ENCODE measurements around the gene TTLL1.
A peak's percentile ranks its signal among the peaks of the same experiment; 100 is the strongest.
"Not testable (repeated sequence)": the region's sequence is repeated elsewhere in the genome, so short reads cannot be mapped to it uniquely, and the experiment has no call there.

Gene TTLL1

DNA sequence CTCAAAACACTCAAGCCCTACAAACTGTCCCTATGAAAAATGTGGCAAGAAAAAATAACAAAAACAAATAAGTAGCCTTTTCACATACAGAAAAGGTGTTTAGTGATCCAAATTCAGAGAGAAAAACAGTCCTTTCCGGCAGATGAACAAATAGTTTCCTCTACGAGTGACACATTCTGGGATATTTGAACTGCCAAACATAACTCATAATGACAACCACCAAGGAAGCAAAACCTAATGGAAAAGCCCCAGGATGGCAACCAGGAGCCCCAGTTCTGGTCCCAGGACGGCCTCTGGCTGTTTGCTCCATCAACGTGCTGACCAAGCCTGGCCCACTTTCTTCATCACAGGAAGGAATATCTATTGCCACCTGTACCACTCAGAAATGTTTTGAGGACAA, 80.3 kb downstream of the TTLL1 start:
- DNase-seq = no peak

DNA sequence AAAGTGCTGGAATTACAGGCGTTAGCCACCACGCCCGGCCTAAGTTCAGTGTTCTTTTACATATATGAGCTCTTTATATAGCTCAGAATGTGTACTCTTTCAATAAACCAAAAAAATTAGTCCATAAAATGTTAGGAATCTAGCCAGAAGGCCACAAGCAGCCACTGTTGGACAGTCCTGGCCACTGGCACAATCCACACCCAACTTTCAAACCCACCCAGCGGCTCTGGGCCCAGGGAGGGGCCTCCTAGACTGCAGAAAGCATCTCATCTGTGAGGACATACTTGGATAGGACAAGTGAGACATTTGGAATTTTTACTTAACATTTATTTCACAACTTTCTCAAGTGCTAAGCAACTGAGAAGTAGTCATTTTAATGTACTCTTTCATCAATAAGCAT, 80.7 kb downstream of the TTLL1 start:
- no peak for DNase-seq

DNA sequence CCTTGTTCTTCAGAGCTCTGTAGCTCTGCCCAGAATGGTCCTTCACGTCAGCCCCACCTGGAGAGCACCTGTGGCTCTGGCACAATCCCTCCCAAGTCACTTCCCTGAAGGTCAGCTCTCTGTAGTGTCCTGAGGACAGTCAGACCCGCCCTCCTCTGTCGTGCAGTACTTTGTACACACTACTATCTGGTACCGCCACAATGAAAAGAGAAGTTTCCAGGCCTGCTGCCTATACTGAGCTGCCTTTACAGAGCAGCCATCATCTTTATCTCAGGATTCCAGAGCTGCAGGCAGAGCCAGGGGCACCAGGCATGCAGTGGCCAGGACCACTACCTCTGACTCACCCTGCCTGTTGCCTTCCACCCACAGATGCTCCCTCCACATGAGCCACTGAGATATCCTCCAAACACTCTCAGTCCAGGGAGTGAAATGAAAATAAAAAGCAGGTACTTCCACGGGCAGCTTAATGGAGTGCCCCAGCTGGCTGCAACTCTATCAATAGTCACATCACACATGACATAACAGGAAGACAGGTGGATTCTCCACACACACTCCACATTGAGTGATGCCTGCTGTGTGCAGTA, 81.6 kb downstream of the TTLL1 start:
- DNase-seq = no peak

DNA sequence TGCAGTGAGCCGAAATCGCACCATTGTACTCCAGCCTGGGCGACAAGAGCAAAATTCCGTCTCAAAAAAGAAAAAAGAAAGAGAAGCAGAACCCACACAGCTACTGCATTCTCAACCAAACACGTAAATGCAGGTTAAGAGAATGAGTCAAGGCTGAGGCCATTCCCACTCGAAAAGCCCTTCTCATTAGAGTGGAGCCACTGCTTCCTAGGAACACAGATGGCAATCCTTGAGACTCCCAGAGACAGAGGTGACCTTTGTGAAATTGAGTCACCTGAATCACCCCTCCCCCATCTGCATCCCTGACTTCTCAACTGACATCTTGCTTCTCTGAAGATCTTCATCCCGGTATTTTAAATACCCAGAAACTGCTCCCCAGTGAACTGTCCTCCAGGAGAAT, 82.4 kb downstream of the TTLL1 start:
- DNase-seq = no peak

DNA sequence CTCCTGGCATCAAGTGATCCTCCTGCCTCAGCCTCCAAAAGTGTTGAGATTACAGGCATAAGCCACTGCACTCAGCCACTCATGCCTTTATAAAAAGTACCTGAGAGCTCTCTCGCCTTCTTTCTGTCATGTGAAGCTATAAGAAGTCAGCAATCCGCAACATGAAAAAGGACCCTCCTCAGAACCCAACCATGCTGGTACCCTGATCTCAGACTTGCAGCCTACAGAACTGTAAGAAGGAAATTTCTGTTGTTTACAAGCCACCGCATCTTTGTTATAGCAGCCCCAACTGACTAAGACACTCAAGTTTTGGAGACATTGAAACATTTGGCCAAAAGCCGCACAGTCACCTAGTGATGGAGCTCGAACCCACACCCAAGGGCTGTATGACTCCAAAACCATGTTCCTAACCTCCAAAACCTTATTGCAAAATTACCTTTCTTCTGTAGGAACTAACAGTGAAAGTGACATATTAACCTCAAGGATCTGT, 83.1 kb downstream of the TTLL1 start:
- DNase-seq = no peak

DNA sequence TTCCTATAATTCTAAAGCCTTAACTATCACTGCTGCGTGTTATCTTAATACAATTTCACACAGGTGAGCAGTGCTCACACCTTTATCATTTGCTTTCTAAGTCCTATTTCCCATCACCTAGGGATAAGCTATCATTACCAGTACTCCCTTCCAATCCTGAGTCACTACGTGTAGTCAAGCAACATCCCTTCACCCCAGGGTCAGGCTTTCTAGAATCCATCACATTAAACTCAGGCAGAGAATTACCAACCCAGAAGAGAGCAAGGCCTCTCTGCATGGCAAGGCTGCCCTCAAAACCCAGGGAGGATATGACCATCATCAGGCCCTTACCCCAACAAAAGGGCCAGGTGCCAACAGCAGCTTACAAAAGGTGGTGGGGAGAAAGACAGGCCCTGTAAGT, 84.1 kb downstream of the TTLL1 start:
- no peak for DNase-seq

DNA sequence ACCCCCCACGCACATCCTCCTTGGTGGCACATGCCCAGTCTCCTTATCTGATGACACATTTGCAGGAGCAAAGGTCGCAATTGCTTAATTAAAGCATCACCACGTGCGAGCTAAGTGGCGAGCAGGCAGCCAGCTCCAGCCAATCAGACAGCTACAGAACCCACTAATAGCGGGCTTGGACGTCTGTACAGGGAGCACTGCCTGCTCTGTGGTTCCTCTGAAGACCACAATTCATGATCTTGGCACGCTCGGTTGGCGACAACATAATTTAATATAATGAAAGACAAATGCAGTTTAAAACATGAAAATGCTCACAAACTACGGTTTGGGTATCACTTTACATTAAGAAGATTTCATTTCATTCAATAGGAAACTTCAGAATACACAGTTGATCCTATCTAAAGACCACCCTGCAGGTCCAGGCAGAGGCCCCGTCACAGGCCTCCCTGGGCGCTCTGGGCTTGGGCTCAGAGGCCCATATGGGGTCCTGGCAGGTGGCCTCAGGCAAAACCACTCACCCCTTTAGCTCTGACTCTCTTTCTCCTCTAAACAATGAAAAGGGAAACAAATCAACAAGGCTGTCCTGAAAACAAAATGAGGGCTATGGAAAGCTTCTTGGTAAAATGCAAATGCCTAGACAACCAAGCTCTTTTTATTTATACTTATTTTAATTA, 84.7 kb downstream of the TTLL1 start:
- DNase-seq = no peak

DNA sequence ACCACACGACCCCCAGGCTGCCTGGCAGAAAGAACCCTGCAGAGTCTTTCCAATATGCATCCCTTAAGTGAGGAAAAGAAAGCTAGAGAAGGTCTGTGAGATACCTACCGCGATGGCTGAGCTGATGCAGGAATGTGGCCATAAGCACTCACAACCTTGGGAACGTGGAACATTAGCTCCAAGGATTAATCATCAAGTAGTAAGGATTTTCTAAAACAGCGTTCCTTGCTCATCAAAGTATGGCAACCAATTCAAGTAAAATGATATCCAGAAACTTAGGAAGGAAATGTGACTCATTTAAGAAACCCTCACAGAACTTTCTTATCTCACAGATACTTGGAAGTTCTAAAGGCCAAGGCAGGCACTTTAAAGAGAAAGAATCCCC, 87.0 kb downstream of the TTLL1 start:
- no peak for DNase-seq

DNA sequence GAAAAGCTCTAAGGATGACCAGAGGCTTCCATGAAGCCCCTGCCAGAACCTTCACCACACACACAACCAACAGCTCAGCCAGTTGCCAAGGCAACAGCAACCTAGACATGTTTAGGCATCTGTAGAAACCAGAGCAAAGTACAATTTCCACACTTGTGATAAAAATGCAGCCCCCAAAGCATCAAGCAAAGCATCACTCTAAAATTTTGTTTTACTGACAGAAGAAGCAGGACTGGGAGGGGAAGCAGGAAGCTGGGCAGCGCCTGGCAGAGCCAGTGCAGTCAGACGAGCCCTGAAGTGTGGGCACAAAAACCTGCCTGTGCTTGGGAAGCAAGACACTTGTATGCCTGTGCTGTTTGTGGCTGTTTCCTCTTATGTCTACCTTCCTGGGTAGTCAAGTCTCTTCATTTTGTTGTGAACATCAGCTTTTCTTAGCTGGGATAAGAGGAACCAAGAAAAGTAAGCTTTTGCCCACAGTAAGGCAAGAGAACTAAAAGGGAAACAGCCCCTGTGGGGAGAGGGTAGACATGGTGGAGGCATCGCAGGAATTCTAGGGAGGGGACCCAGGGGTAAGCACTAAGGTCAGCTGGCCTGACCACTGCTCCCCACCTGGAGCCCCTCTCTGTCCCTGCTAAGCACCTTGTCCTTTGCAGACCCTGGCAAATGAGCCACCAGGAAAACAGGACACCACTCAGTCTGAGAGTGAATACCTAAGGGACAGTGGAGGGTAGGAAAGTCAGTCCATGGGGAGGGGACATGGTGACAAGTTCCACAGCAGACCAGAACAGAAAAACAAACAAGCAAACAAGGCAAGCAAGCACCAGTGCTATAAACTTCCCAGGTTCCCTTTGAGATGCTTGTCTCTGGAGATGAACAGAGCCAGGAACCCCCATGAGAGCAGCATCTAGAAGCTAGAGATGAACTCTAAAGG, 87.7 kb downstream of the TTLL1 start:
- DNase-seq = no peak

DNA sequence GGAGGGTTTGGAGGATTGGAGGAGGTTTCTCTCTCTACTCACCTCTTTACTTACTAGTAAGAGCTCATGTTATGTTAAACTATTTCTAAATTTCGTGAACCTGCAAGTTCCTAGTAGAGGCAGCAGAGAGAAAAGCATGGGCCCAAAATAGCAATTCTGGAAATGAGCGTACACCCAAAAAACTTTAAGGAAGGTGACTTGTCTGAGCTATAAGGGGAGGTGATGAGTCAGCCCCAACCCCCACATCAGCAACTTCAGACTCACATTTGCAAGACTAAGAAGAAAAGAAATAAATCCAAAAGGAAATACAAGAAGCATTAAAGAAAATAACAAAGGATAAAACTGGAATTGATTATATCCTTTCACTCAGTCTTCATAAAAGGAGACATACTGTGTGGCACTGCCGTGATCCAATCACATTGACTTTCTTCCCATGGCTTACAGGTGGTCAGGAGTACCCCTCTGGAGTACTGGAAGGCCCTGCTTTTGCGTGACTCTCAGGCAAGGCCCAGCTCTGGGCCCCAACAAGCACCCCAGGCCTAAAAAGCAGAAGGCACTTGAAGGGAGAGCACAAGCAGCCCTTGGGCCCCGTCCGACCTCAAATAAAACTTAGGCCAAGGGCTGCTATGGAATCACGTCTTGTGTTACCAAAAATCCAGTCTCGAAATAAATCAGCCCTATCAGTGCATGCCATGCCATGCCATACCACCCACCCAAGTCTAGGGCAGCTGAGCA, 88.6 kb downstream of the TTLL1 start:
- DNase-seq = peak; percentile 31 to 35

DNA sequence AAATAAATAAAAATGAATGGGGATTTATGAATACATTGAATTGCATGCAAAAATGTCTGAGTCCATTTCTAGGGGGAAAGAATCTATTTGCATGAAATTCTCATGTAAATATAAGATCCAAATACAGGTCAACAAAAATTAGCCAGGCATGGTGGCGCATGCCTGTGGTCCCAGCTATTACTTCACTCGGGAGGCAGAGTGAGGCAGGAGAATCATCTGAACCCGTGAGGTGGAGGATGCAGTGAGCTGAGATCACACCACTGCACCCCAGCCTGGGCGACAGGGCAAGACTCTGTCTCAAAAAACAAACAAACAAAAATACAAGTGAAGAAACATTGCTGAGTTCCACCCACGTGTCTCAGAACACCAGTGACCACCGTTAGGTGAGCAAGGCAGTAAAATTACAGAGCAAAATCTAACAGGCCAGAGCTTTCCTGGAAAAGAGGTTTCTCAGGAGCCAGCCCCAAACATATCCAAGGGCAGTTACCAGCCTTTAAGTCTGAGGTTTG, 91.6 kb downstream of the TTLL1 start:
- DNase-seq = no peak

DNA sequence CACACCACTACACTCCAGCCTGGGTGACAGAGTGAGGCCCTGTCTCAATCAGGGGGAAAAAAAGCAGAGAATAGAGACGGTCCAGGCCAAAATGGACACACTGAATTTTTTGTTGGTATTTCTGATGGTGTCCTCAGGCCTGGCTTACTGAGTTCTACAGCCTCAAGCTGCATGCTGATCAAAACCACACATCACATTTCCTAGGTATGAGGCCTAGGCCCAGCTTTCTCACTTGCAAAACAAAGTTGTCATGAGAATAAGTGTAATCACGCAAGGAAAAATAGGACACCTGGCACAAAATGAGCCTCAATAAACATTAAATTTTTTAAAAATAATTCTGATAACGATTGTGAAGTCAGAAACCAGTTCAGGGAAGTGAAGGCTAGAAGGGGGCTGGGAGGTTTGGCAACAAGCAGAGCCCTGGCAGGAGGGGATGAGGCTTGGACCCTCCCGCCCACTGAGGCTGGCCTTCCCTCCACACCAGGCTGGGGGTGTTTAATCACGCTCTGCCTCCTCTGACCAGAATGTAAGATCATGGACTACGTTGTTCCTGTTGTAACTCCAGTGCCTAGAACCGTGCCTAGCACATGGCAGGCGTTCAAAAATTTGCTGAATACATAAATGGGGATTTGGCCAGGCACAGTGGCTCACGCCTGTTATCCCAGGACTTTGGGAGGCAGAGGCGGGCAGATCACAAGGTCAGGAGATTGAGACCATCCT, 92.4 kb downstream of the TTLL1 start:
- no peak for DNase-seq

DNA sequence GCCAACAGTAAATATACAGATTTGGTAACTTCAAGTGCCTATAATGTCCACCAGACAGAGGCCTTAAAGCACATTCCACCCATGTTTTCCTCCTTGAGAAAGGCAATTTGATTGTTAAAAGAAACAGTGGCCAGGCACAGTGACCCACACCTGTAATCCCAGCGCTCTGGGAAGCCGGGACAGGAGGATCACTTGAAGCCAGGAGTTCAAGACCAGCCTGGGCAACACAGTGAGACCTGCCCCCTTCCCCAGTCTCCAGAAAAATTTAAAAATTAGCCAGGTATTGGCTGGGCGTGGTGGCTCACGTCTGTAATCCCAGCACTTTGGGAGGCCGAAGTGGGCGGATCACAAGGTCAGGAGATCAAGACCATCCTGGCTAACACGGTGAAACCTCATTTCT, 93.5 kb downstream of the TTLL1 start:
- not testable (repeated sequence) for DNase-seq

DNA sequence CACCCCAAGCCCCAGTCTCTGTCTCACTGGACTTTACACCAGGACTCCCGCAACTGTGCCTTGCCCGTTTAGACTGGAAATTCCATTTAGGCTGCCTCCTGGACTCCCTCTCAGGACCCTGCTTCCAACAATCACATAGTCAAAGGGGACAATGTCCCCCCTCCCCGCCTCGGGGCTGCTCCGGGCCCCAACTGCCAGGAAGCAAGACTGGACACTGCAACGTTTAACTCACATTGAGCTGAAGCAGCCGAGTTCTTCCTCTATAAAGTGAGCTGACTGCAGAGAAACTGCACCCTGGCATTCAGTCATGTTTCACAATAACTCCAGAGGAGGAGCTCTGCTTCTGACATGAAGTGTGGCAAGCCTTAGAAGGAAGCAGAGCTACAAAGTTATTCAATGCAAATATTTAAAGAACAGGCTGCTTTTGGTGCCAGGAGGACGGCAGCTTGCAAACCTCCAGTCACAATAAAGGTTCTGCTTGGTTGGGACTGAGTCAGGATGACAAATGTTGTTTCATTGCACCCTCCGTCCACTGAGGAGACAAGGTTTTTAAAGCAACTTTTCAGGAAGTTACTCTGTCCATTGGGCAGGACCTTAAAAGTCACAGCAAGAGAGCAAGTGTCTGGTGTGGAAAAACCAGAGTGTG, 94.2 kb downstream of the TTLL1 start:
- DNase-seq = no peak

DNA sequence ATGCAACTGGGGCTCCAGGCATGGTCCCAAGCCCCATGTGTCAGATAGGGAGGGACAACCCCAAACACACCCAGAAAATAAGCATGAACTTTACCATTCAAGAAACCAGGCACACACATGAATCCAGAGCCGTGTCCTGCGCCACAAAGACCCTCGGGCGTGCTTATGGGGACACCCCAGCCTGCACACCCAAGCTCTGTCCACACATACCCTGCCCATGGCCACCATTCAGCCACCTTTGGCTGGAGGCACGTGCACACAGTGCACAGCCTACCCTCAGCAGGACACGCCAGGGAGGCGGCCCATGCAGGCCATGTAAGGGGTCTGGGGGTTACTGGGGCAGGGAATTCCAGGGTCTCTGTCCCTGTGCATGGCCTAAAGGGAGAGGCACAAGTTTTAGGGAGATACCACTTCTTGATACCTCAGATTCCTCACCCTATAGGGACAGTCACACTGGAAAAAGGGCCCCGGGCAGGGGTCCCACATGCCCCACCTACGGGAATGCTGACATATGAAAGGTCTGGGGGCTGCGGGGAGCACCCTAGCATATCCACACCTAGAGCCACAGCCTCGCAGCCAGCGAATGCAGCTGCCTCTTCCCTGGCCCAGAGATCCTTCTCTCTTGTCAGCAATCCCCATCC, 94.8 kb downstream of the TTLL1 start:
- no peak for DNase-seq

DNA sequence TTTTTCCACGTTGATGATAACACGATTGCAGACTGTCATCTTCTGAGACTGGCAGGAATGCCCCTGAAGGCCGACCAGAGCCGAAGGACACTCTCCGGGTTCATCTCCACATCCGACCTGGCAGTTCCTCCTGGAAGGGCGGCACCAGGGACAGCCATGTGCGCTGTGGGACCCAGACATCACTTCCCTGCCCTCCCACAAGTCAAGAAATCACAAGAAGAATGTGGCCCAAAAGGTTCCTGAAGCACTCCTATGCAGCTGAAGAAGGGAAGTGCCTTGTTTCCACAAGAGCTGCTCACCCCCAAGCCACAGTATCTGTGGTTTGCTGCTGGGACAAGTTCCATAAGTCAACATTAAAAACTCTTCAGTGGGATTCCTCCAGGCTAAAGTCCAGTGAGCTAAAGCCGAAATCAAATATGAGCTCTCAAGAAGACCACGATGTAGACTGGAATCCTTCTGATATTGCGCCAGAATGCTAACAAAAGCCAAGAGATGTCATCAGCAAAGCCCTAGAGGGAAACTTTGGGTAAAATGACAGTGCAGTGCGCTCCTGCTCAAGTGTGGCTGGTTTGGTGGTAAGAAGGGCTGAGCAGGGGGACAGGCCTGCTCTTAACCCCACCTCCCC, 95.4 kb downstream of the TTLL1 start:
- no peak for DNase-seq

DNA sequence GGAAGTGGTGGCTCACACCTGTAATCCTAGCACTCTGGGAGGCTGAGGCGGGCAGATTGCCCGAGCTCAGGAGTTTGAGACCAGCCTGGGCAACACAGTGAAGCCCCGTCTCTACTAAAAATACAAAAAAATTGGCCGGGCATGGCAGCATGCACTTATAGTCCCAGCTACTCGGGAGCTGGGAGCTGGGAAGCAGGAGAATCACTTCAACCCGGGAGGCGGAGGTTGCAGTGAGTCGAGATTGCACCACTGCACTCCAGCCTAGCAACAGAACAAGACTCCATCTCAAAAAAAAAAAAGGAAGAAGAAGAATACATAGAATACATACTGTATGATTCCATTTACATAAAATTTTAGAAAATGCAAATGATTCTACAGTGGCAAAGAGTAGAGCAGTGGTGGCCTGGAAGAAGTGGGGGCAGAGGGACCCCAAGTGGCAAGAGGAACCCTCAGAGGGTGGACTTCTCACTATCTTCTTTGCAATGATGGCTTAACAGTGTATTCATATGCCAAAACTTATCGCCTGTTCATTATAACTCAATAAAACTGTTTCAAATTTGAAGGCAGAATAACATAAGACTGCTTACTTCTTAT, 96.2 kb downstream of the TTLL1 start:
- no peak for DNase-seq

DNA sequence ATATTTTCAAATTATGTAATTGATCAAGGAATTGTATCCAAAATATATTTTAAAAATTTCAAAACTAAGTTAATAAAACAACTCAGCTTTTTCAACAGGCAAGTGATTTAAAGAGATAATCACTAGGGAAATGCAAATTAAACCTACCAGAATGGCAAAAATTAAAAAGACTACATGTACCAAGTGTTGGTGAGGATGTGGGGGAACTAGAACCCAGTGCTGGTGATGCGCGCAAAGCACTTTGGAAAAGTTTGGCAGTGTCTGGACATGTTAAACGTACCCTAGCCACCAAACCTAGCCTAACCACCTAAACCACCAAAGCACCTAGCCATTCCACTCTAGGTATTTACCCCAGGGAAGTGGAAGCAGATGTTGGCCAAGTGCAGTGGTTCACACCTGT, 97.1 kb downstream of the TTLL1 start:
- DNase-seq = no peak

DNA sequence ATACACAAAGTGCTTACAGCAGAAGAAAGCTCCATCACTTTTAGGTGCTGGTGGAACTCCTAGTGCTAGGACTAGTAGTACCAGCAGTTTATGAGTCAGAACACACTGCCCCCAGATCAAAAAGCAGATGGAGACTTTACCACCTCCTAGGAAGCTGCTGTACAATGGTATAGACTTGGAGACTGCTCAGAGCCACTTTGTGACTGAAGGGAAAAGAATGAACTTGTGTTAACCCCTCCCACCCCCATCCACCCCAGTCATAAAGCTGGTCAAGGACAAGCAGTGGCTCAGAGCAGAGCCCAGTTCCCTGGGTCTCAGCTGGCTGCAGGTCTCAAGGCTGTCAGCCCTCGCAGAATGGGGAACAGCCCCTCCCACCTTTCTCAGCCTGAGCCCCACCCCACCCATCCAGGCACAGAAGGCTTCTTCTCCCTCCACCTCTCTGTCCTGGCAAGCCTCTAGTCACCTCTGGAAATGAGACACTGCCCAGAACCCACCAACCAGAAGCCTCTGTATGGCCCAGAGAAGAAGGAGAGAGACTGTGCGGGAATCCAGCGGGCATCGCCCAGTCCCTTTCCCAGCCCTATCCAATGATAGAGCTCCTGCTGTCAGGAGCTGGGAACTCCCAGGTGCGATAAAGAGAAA, 98.1 kb downstream of the TTLL1 start:
- no peak for DNase-seq
